HEK293 (cell line): ENCODE data around the gene NUDT9.

Source experiments
- CTCF ChIA-PET: fragments of 350-600 bp; formaldehyde crosslinking; extraction: SDS; loops from one replicate; lab custom pipeline; 2021; ENCODE audit warnings: antibody characterized with exemption; lab: Yijun Ruan, JAX
- POLR2A ChIA-PET: fragments of 300-600 bp; formaldehyde crosslinking; extraction: SDS; loops from one replicate; lab custom pipeline; 2020; ENCODE audit warnings: antibody characterized with exemption, inconsistent platforms; lab: Yijun Ruan, JAX
- H3K27ac ChIP-seq: fragments of 200-500 bp; sonication (Bioruptor generic); 2 replicates; pipeline ENCODE4 v1.5.1; 2014; ENCODE audit warnings: low read depth, low read length, control low read depth, inconsistent platforms; ENCODE audit errors: extremely low read depth
- H3K36me3 ChIP-seq, 2 experiments: fragments of 200-500 bp in 1 of 2; sonication (Bioruptor generic) in 1 of 2; 1 replicate in 1 of 2; 2 replicates in 1 of 2; pipeline ENCODE4 v1.5.1; 2014 to 2017; ENCODE audit warnings: inconsistent platforms in 2 of 2, low read length in 2 of 2; ENCODE audit not compliant: control insufficient read depth in 2 of 2, insufficient read depth in 1 of 2
- H3K4me1 ChIP-seq: fragments of 200-500 bp; sonication (Bioruptor generic); 2 replicates; pipeline ENCODE4 v1.5.1; 2014; ENCODE audit warnings: mild to moderate bottlenecking, low read length, inconsistent platforms; ENCODE audit not compliant: control insufficient read depth, insufficient read depth
- H3K4me3 ChIP-seq: 2 replicates; pipeline ENCODE4 v1.5.1; 2011; ENCODE audit warnings: low read depth, mild to moderate bottlenecking, control low read depth, low read length, moderate library complexity
- H3K9me3 ChIP-seq: fragments of 200-500 bp; sonication (Bioruptor generic); 2 replicates; pipeline ENCODE4 v1.5.1; 2014; ENCODE audit warnings: low read depth, low read length, inconsistent platforms; ENCODE audit not compliant: control insufficient read depth, insufficient read depth
- EGR2 ChIP-seq: fragments of 450-650 bp; formaldehyde crosslinking; IDR thresholded peaks from 2 replicates; pipeline ENCODE4 v1.5.1; 2016; ENCODE audit warnings: low read depth, missing biosample characterization, missing genetic modification characterization
- FEZF1 ChIP-seq: fragments of 450-650 bp; formaldehyde crosslinking; IDR thresholded peaks from 2 replicates; pipeline ENCODE4 v1.5.1; 2016; ENCODE audit warnings: missing biosample characterization, missing genetic modification characterization
- GLI2 ChIP-seq: fragments of 450-650 bp; formaldehyde crosslinking; IDR thresholded peaks from 2 replicates; pipeline ENCODE4; 2017; ENCODE audit warnings: missing biosample characterization, missing genetic modification characterization, low read depth, borderline replicate concordance
- KLF7 ChIP-seq: fragments of 450-650 bp; formaldehyde crosslinking; IDR thresholded peaks from 2 replicates; pipeline ENCODE4 v1.5.1; 2016; ENCODE audit warnings: missing biosample characterization, missing genetic modification characterization, borderline replicate concordance
- SCRT2 ChIP-seq: fragments of 450-650 bp; formaldehyde crosslinking; IDR thresholded peaks from 2 replicates; pipeline ENCODE4 v1.5.1; 2016; ENCODE audit warnings: missing biosample characterization, missing genetic modification characterization
- SP2 ChIP-seq: fragments of 450-650 bp; formaldehyde crosslinking; IDR thresholded peaks from 2 replicates; pipeline ENCODE4 v1.5.1; 2016; ENCODE audit warnings: missing biosample characterization, missing genetic modification characterization
- SP7 ChIP-seq: fragments of 450-650 bp; formaldehyde crosslinking; IDR thresholded peaks from 2 replicates; pipeline ENCODE4 v1.5.1; 2016; ENCODE audit warnings: missing biosample characterization, missing genetic modification characterization
- TCF7L2 ChIP-seq: IDR thresholded peaks from 2 replicates; pipeline ENCODE4 v1.6.1; 2011; ENCODE audit warnings: low read depth, mild to moderate bottlenecking, inconsistent platforms, low read length, moderate library complexity, borderline replicate concordance
- WT1 ChIP-seq: fragments of 450-650 bp; formaldehyde crosslinking; IDR thresholded peaks from 2 replicates; pipeline ENCODE4 v1.5.1; 2016; ENCODE audit warnings: missing biosample characterization, missing genetic modification characterization
- ZFHX2 ChIP-seq: fragments of 450-650 bp; formaldehyde crosslinking; conservative IDR thresholded peaks from 2 replicates; pipeline ENCODE4 v1.5.1; 2016; ENCODE audit warnings: missing biosample characterization, missing genetic modification characterization
- ZFP3 ChIP-seq: fragments of 450-650 bp; formaldehyde crosslinking; IDR thresholded peaks from 2 replicates; pipeline ENCODE4 v1.5.1; 2016; ENCODE audit warnings: low read depth, missing biosample characterization, missing genetic modification characterization
- ZNF23 ChIP-seq: fragments of 450-650 bp; formaldehyde crosslinking; IDR thresholded peaks from 2 replicates; pipeline ENCODE4 v1.5.1; 2016; ENCODE audit warnings: missing biosample characterization, missing genetic modification characterization, borderline replicate concordance
- ZNF302 ChIP-seq: fragments of 450-650 bp; formaldehyde crosslinking; IDR thresholded peaks from 2 replicates; pipeline ENCODE4 v1.5.1; 2016; ENCODE audit warnings: missing biosample characterization, missing genetic modification characterization, low read depth
- ZNF366 ChIP-seq: fragments of 450-650 bp; formaldehyde crosslinking; conservative IDR thresholded peaks from 2 replicates; pipeline ENCODE4 v1.5.1; 2016; ENCODE audit warnings: missing biosample characterization, missing genetic modification characterization
- ZNF37A ChIP-seq: fragments of 450-650 bp; IDR thresholded peaks from 2 replicates; pipeline ENCODE4 v1.5.1; 2018; ENCODE audit warnings: missing biosample characterization, missing genetic modification characterization
- ZNF423 ChIP-seq: fragments of 450-650 bp; formaldehyde crosslinking; IDR thresholded peaks from 2 replicates; pipeline ENCODE4 v1.5.1; 2016; ENCODE audit warnings: missing biosample characterization, missing genetic modification characterization
- ZNF548 ChIP-seq: fragments of 450-650 bp; formaldehyde crosslinking; IDR thresholded peaks from 2 replicates; pipeline ENCODE4 v1.5.1; 2016; ENCODE audit warnings: missing biosample characterization, missing genetic modification characterization
- ZNF600 ChIP-seq: fragments of 450-650 bp; formaldehyde crosslinking; IDR thresholded peaks from 2 replicates; pipeline ENCODE4 v1.5.1; 2016; ENCODE audit warnings: missing biosample characterization, missing genetic modification characterization
- ZNF768 ChIP-seq: fragments of 450-650 bp; formaldehyde crosslinking; IDR thresholded peaks from 2 replicates; pipeline ENCODE4 v1.5.1; 2018; ENCODE audit warnings: missing biosample characterization, mild to moderate bottlenecking, missing genetic modification characterization
- ZNF791 ChIP-seq: fragments of 450-650 bp; formaldehyde crosslinking; IDR thresholded peaks from 2 replicates; pipeline ENCODE4 v1.5.1; 2016; ENCODE audit warnings: missing biosample characterization, missing genetic modification characterization
- ZNF830 ChIP-seq: fragments of 450-650 bp; IDR thresholded peaks from 2 replicates; pipeline ENCODE4 v1.5.0; 2018; ENCODE audit warnings: missing biosample characterization, missing genetic modification characterization, low read depth, mild to moderate bottlenecking, moderate library complexity
- TF ChIP-seq, protein P1 (sequence below): fragments of 450-650 bp; formaldehyde crosslinking; IDR thresholded peaks from 2 replicates; pipeline ENCODE4 v1.5.1; 2016; ENCODE audit warnings: missing biosample characterization, missing genetic modification characterization
- TF ChIP-seq, protein P2 (sequence below): fragments of 450-650 bp; formaldehyde crosslinking; IDR thresholded peaks from 2 replicates; pipeline ENCODE4 v1.5.1; 2016; ENCODE audit warnings: missing biosample characterization, missing genetic modification characterization
- TF ChIP-seq, protein P3 (sequence below): fragments of 450-650 bp; formaldehyde crosslinking; optimal IDR thresholded peaks from 2 replicates; pipeline ENCODE3; 2016; ENCODE audit warnings: missing biosample characterization, mild to moderate bottlenecking, missing genetic modification characterization
- TF ChIP-seq, protein P4 (sequence below): fragments of 450-650 bp; formaldehyde crosslinking; IDR thresholded peaks from 2 replicates; pipeline ENCODE4 v1.5.1; 2016; ENCODE audit warnings: missing biosample characterization, missing genetic modification characterization

Gene NUDT9

DNA sequence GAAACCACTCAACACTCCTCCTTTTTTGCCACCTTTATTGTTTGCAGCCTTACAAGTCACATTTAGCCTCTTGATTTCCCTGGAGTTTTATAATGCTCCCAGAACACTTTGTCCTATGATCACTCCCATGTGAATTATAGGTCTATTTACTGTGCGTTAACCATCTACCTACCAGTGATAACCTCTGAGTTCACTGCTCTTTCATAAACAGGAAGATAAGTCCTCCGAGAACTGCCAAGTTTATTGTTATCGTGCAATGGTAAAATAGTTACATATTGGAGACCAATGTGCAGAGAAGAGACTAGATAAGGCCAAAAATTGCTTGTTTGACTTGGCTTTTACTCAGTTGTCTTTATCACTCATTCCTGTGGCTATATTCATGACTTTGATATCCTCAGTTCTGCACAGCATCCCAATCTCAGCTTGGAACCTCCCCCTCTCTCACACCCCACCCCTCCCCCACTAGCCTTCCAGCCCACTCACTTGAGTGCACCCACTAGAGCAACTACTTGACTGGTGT, 12.9 kb upstream of the NUDT9 start:
- Histone ChIP-seq H3K4me3 (no peak overlapping the region), H3K4me1 (no peaks in the 10 kb centered on the region), H3K9me3 (no peaks in the 10 kb centered on the region), H3K27ac (no peak overlapping the region), H3K36me3 (no peaks in the 10 kb centered on the region)
- TF ChIP-seq, protein P1, sequence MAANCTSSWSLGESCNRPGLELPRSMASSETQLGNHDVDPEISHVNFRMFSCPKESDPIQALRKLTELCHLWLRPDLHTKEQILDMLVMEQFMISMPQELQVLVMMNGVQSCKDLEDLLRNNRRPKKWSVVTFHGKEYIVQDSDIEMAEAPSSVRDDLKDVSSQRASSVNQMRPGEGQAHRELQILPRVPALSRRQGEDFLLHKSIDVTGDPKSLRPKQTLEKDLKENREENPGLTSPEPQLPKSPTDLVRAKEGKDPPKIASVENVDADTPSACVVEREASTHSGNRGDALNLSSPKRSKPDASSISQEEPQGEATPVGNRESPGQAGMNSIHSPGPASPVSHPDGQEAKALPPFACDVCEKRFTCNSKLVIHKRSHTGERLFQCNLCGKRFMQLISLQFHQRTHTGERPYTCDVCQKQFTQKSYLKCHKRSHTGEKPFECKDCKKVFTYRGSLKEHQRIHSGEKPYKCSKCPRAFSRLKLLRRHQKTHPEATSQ = no peak
- peak; percentile 80 for TF ChIP-seq TCF7L2
- no peak for TF ChIP-seq GLI2 (tag by site-specific recombination)
- 0 out of 2 replicates have a peak, but pooled peaks have one; percentile 18 for TF ChIP-seq WT1 (tag by site-specific recombination)
- peak; percentile 52 for TF ChIP-seq ZFHX2 (tag by site-specific recombination)
- no peak for TF ChIP-seq FEZF1 (tag by site-specific recombination)
- TF ChIP-seq, protein P2, sequence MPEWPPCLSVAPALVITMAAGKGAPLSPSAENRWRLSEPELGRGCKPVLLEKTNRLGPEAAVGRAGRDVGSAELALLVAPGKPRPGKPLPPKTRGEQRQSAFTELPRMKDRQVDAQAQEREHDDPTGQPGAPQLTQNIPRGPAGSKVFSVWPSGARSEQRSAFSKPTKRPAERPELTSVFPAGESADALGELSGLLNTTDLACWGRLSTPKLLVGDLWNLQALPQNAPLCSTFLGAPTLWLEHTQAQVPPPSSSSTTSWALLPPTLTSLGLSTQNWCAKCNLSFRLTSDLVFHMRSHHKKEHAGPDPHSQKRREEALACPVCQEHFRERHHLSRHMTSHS = no peak
- TF ChIP-seq ZNF830 = no peak
- TF ChIP-seq, protein P3, sequence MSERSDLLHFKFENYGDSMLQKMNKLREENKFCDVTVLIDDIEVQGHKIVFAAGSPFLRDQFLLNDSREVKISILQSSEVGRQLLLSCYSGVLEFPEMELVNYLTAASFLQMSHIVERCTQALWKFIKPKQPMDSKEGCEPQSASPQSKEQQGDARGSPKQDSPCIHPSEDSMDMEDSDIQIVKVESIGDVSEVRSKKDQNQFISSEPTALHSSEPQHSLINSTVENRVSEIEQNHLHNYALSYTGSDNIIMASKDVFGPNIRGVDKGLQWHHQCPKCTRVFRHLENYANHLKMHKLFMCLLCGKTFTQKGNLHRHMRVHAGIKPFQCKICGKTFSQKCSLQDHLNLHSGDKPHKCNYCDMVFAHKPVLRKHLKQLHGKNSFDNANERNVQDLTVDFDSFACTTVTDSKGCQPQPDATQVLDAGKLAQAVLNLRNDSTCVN (tag by site-specific recombination) = no peak
- no peak for TF ChIP-seq ZNF548 (tag by site-specific recombination)
- TF ChIP-seq ZNF366 (tag by site-specific recombination) = no peak
- no peak for TF ChIP-seq KLF7
- TF ChIP-seq ZNF302 = no peak
- TF ChIP-seq ZNF23 (tag by site-specific recombination) = no peak
- TF ChIP-seq ZNF37A (tag by site-specific recombination) = no peak
- no peak for TF ChIP-seq SP2
- TF ChIP-seq EGR2 (tag by site-specific recombination) = 0 out of 2 replicates have a peak, but pooled peaks have one; percentile 12
- TF ChIP-seq ZNF600 (tag by site-specific recombination) = no peak
- TF ChIP-seq ZNF791 = no peak
- TF ChIP-seq ZNF768 (tag by site-specific recombination) = no peak
- no peak for TF ChIP-seq SCRT2
- no peak for TF ChIP-seq ZNF423 (tag by site-specific recombination)
- no peak for TF ChIP-seq SP7 (tag by site-specific recombination)
- TF ChIP-seq, protein P4, sequence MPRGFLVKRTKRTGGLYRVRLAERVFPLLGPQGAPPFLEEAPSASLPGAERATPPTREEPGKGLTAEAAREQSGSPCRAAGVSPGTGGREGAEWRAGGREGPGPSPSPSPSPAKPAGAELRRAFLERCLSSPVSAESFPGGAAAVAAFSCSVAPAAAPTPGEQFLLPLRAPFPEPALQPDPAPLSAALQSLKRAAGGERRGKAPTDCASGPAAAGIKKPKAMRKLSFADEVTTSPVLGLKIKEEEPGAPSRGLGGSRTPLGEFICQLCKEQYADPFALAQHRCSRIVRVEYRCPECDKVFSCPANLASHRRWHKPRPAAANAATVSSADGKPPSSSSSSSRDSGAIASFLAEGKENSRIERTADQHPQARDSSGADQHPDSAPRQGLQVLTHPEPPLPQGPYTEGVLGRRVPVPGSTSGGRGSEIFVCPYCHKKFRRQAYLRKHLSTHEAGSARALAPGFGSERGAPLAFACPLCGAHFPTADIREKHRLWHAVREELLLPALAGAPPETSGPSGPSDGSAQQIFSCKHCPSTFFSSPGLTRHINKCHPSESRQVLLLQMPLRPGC = no peak
- TF ChIP-seq ZFP3 (tag by site-specific recombination) = no peak
- ChIA-PET CTCF (no interaction called here), POLR2A (interaction anchor here (2.0 to 2.6 kb wide), 2 partner anchors 13 to 19 kb away, joined by 10 read pairs; partner anchors contain the start of genes HSD17B11 and NUDT9)
